ENCODE results near the gene PLCL1. TPM values are rescaled to one million over a fixed set of nuclear protein-coding genes. Genes with fewer than 3 reads are reported as not detected.

Gene PLCL1
- total RNA-seq, 3 donors from 2014 or later (not counting 1 experiment from before 2014, with no cell fraction given), result 0.86 to 2.8 (median 1.1) TPM

DNA sequence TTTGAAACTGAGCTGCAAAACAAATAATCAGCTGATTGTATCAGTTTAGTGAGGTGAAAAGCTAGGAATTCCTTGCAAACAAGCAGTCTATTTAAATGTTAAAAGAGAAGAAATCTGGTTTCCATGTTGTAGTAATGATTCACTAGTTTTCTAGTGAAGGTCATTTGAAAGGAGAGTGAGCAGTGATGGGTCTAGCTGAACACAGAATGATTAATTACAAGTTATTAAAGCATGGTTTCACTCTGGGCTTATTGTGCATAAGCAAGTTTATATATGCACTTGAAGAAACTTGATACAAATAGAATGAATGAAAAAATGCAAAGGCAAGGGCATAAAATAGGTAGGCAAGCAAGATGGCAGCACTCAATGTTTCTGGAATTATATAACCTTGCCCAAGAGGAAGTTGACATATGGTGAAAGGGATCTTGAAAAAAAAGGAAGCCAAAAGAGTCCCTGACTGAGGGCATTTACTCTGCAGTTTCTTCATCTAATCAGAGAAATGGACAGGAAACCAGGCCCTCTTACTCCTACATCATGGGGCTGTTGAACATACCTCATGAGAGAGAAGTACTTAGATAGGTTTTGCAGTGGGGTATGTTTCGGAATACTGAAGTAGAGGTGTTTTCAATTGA, 53.2 kb downstream of the PLCL1 start:
- Mint-ChIP-seq H3K4me3 (no peak overlapping the region), H3K36me3 (no peaks in the 10 kb centered on the region), H3K9me3 (no peaks in the 10 kb centered on the region), H3K27ac (no peak overlapping the region), H3K27me3 (ENCODE audit: low read depth in 2 of 2) (peaks cover 0 to 8% of the 10 kb centered on the region in 2 donors), H3K4me1 (no peaks in the 10 kb centered on the region)
- Histone ChIP-seq H3K27ac (ENCODE audit: low read length) (no peak overlapping the region), H3K9me3 (ENCODE audit: control insufficient read depth, insufficient read depth, low read length) (no peaks in the 10 kb centered on the region), H3K27me3 (ENCODE audit: control insufficient read depth, insufficient read depth, low read length) (no peaks in the 10 kb centered on the region), H3K36me3 (ENCODE audit: control insufficient read depth, insufficient read depth, low read length) (no peaks in the 10 kb centered on the region), H3K4me3 (ENCODE audit: low read length) (no peak overlapping the region), H3K4me1 (ENCODE audit: control insufficient read depth, insufficient read depth, low read length) (no peaks in the 10 kb centered on the region)
- DNase-seq (no peak), ATAC-seq (peak in 1 of 3 donors; percentile 53)
- intact Hi-C loops (cut with micrococcal nuclease), result no loop called here
- TF ChIP-seq CTCF (IDR thresholded peaks at IDR 0.05), result no peak
- WGBS (ENCODE audit: insufficient coverage), result 100% methylated on average over 1 of the region's 1 CpG

DNA sequence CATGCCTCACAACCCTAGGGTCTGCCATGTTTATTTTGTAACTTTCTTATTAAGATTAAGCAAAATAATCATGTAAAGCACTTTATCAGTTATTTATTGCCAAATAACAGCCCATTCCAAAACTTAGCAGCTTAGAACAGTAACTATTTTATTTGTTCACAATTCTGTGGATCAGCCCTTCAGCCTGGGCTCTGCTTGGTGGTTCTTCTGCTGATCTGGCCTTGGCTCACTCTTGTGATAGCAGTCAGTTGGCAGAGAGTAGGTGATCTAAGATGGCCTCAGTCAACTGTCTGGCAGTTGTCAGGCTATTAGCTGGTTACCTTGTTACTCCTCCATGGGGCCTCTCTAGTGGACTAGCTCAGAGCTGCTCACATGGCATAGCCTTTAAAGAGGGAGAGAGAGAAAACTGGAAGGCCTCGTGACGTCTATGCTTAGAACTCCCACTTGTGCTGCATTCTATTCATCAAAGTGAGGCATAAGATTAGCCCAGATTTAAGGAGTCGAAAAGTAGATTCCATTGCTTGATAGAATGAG, 54.3 kb downstream of the PLCL1 start:
- Mint-ChIP-seq H3K27me3 (ENCODE audit: low read depth in 2 of 2) (peaks cover 0 to 14% of the 10 kb centered on the region in 2 donors), H3K27ac (no peak overlapping the region), H3K4me3 (no peak overlapping the region), H3K9me3 (no peaks in the 10 kb centered on the region), H3K4me1 (no peaks in the 10 kb centered on the region), H3K36me3 (no peaks in the 10 kb centered on the region)
- TF ChIP-seq CTCF (IDR thresholded peaks at IDR 0.05), result no peak
- ATAC-seq (no peak), DNase-seq (no peak)
- WGBS (ENCODE audit: insufficient coverage), result 82% methylated on average over 3 of the region's 3 CpGs
- H3K4me3 ChIP-seq (ENCODE audit: low read length), result no peak overlapping the region
- no peaks in the 10 kb centered on the region for H3K4me1 ChIP-seq (ENCODE audit: control insufficient read depth, insufficient read depth, low read length)
- no peaks in the 10 kb centered on the region for H3K9me3 ChIP-seq (ENCODE audit: control insufficient read depth, insufficient read depth, low read length)
- H3K27ac ChIP-seq (ENCODE audit: low read length), result no peak overlapping the region
- intact Hi-C loops (cut with micrococcal nuclease), result no loop called here
- H3K27me3 ChIP-seq (ENCODE audit: control insufficient read depth, insufficient read depth, low read length), result no peaks in the 10 kb centered on the region
- H3K36me3 ChIP-seq (ENCODE audit: control insufficient read depth, insufficient read depth, low read length), result no peaks in the 10 kb centered on the region

DNA sequence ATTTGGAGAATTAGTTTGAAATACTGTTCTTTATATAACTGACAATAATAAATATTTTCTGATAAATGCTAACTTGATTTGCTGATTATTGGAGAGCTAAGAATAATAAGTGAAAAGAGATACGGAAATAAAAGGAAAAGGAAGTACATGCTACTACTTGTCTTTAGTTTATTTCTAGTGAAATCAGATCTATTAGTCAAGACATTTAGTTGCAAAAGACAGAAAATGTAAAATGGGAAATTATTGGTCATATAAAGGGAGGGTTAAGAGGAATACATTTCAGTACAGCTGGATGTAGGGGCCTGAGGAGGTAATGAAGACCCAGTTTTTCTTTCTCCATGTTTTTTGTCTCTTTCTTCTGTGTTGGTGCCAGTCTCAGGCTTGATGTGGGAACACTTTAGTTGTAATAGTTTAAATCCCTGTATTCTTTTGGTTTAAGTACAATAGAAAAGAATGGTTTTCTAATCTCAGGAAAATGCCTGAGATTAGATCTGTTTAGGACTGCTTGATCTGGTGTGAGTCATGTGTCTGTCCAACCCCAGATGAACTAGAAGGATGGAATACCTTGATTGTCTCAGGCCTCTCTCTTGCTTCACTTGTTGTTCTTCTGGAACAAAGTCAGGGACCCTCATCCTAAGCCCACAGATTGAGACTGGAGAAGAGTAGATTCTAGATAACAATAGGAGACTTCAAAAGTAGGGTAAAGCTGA, 58.0 kb downstream of the PLCL1 start:
- Histone ChIP-seq H3K27me3 (ENCODE audit: control insufficient read depth, insufficient read depth, low read length) (no peaks in the 10 kb centered on the region), H3K27ac (ENCODE audit: low read length) (no peak overlapping the region), H3K4me1 (ENCODE audit: control insufficient read depth, insufficient read depth, low read length) (no peaks in the 10 kb centered on the region), H3K4me3 (ENCODE audit: low read length) (no peak overlapping the region), H3K9me3 (ENCODE audit: control insufficient read depth, insufficient read depth, low read length) (no peaks in the 10 kb centered on the region), H3K36me3 (ENCODE audit: control insufficient read depth, insufficient read depth, low read length) (no peaks in the 10 kb centered on the region)
- WGBS (ENCODE audit: insufficient coverage), result 89% methylated on average over 1 of the region's 1 CpG
- no peak for TF ChIP-seq CTCF (IDR thresholded peaks at IDR 0.05)
- Mint-ChIP-seq H3K27me3 (ENCODE audit: low read depth in 2 of 2) (peaks cover 5 to 21% of the 10 kb centered on the region in 2 donors), H3K4me1 (no peaks in the 10 kb centered on the region), H3K9me3 (no peaks in the 10 kb centered on the region), H3K36me3 (no peaks in the 10 kb centered on the region), H3K4me3 (no peak overlapping the region), H3K27ac (no peak overlapping the region)
- intact Hi-C loops (cut with micrococcal nuclease), result no loop called here
- DNase-seq (no peak), ATAC-seq (no peak)
